Measurements from ENCODE around the gene FOXO3. TPM values are rescaled to one million over a fixed set of nuclear protein-coding genes. Genes with fewer than 3 reads are reported as not detected.
A peak's percentile ranks its signal among the peaks of the same experiment; 100 is the strongest.
"Not testable (repeated sequence)": the region's sequence is repeated elsewhere in the genome, so short reads cannot be mapped to it uniquely, and the experiment has no call there.

The FOXO3 gene
- total RNA-seq, 1 experiment from 2014 or later: 14.4 TPM

GRCh38 chr6:108682383-108683119, 121.8 kb downstream of the FOXO3 start:
- DNase-seq (ENCODE audit: low read depth): not testable (repeated sequence)

- DNase-seq (ENCODE audit: low read depth): not testable (repeated sequence)
Measured at GRCh38 chr6:108683976-108684375, 123.3 kb downstream of the FOXO3 start.

DNA sequence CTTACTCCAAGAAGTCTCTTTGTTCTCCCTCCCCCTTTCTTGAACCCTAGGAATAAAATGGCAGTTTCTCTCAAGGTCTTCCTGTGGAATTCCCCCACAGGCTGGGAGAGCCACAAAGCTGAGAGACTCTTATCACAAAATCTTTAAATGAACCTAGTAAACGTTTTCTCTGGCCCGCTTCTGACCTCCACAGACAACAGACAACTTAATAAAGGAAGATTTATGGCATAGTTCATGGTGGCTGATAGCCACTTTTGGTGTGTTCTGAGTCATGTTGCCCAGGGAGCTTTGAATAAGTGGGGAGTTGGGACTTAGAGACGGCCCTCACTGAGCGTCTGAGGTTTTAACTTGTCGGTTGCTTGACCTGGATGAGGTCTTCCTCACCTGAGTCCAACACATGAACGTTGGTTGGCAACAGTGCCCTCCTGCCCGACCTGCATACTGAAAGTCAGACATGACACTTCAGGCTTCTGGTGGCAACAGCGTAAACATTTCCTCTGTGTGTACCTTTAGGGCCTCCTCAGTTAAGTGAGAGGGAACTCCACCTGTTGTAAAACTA, 124.1 kb downstream of the FOXO3 start:
- DNase-seq (ENCODE audit: low read depth): peak; percentile 85

DNA sequence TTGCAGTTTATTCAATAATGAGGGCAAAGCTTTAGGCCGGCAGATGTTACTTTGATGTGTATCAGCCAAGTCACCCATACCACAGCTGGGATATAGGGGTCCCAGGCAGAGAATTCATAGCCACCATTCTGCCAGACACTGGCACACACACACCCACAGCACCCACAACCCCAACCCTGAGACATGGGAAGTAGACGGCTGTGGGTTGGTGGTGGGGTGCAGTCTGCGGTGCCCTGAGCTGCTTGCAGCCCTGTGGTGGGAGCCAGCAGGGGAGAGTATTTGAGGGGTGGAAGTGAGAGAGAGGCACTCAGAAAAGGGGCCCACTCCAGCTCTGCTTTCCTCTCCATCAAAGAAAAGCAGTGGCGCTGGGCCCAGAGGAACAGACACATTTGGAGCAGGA, 125.3 kb downstream of the FOXO3 start:
- no peak for DNase-seq (ENCODE audit: low read depth)

DNA sequence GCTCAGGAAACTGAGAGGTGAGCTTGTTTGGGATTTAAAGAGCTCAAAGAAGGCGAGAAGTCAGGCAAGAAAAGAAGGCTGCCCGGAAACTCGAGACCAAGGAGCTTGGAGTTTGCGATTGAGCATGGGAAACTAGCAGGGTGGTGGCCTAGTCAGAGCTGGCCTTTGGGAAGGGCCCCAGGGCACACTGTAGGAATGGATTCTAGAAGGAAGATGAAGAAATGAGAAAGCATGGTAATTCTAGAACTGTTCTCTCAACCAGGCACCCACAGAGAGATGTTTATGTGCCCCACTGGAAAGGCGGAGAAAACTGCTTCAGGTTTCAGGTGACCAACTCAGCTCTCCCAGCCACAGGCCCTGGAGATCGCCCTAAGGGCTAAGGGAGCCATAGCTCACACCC, 126.2 kb downstream of the FOXO3 start:
- DNase-seq (ENCODE audit: low read depth): no peak

- DNase-seq (ENCODE audit: low read depth): no peak
Measured at GRCh38 chr6:108687921-108688320, 127.2 kb downstream of the FOXO3 start.

DNA sequence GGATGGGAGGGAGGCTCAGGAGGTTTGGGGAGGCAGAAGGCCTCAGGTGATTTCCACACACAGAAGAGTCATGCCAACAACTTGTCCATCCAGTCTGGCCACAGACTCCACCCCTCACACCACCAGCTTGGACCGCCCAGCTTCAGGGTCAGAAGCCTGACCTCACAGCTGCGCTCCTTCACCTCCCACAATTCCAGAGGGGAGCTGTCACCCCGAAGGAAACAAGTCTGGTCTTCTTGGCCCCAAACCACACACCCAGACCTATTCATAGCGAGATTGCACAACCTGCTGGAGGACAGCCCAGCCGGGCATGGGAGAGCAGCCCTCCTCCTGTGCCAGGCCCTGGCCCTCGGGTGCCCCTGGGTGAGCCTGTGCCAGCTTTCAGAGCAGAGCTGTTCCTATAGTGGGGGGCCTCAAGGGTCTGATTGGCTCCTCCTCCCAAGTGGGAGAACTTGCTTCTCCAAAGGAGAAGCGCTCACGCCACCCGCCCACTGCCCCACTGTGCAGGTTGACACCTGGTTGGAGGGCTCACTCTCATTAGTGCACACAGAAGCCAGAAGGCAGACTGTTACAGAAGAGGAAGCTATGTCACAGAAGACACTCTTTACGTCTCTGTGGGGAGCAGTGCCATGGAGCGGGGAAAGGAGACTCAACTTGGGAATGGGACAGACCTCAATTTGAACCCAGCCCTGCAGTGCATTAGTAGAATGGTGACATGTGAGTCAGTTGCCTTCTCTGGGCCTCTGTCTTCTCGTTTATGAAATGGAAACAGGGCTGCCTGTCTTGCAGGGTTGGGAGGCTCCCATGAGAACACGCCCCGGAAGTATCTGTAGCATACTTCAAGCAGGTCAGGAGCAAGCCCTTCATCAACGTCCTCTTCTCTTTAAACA, 128.8 kb downstream of the FOXO3 start:
- peak; percentile 57 for DNase-seq (ENCODE audit: low read depth)

DNA sequence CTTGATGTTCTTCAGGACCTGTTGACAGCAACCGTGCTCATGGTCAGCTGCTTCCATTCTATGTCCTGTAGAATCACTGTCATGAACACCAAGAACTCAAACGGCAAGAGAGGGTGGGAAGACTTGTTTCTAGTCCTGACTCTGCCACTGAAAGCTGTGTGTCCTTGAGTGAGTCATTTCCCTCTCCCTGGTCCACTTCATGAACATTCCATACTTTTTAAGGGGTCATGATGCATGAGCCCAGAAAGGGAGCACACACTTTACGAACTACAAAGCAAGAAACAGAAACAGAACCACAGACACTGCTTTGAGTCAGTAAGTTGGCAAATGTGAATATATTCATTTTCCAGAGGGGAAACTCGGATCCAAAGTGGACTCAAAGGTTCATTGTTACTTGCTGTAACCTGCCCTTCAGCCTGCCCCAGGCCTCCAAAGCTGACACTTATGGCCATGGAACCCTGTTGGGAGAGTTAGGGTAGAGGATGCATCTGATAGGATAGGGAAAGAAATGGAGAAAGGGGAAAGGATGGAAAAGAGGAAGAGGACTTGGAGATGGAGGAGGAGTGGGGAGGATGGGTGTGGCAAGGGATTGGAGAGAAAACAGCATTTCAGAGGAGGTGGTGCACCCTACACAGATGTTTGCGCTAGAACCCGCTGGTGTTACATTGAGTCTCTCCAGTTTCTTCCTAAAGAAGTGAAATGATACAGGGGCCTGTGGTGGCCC, 129.8 kb downstream of the FOXO3 start:
- peak; percentile 36 for DNase-seq (ENCODE audit: low read depth)

- DNase-seq (ENCODE audit: low read depth): no peak
Measured at GRCh38 chr6:108693430-108694154, 132.9 kb downstream of the FOXO3 start.

DNA sequence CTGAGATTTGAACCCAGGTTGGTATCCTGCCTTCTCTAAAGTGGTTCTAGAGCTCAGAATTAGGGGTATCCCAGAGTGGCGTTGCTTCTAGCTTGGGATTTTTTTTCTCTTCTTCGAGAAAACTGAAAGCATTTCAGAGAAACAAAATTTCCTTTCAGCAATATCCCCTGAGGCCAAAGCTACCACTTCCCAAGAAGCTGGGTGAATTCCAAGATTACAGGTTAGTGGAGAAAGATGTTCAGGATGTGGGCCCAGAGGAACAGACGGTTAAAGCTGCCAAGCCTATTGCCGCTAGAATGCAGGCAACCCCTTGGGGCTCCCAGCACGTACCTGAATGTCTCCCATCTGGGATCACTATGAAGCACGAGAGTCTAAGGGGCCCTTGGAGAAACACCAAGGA, 134.1 kb downstream of the FOXO3 start:
- DNase-seq (ENCODE audit: low read depth): no peak

GRCh38 chr6:108697561-108698161, 136.9 kb downstream of the FOXO3 start:
- peak; percentile 32 for DNase-seq (ENCODE audit: low read depth)

DNA sequence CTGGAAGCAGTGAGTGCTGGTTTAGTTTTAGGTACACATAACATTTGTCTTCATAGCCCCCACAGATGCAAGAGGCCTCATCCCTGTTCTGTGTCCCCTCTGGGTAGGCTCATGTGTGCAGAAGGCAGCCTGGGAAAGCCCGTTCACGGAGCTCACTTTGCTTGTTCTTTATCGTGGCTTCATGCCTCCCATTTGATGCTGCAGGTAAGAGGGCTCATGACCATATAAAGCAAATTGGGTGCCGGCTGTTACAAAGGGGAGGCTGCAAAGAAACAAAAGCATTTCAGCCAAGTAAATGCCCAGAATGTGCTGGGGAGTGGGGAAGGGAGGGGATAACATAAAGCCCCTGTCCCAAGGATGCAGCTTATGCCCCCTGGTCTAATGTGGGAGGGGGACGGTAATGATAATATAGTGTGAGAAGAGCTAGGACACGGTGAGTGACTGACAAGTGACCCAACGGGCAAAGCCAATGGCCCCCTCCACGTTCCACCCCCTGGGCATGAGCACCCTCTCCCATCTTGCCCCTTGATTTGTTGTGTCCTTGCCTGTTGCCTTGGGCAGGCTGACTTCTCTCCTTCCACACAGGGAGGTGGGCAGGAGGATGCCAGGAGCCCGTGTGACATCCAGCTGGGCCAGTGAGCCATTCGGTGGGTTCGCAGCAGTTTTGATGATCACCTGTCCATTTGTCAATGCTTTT, 138.0 kb downstream of the FOXO3 start:
- DNase-seq (ENCODE audit: low read depth): no peak

DNA sequence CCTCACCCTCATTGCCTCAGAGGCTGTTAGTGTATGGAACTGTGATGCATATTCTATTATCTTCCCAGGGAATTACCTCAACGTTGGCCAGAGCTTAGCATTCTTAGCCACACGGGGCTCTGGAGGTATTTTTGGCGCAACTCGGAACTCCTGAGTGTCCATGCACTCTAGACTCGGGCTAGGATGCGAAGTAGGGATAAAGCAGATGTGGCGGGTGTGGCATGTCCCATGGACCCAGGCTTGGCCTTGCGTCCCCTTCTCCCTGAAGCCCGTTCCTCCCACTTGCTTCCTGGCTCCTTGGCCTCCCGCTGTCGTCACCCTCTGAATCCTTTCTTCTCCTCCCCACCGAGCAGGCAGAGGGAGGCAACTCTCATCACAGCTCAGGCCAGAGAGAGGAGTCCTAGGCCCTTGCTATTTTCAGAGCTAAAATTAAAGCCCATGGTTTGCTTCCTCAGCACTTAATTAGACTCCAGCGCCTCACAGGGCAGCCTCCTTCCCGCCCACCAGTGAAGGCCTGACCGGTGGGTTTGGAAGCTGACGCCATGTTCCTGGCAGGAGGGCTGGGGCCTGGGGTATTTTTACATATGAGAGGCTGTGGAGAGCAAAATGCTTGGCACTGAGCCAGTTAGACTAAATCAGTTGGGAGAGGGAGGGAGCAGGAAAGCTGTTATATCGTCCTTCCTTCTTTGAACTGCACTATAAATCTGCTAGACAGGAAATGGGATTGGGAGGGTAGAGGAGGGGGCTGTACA, 138.7 kb downstream of the FOXO3 start:
- DNase-seq (ENCODE audit: low read depth): no peak

DNA sequence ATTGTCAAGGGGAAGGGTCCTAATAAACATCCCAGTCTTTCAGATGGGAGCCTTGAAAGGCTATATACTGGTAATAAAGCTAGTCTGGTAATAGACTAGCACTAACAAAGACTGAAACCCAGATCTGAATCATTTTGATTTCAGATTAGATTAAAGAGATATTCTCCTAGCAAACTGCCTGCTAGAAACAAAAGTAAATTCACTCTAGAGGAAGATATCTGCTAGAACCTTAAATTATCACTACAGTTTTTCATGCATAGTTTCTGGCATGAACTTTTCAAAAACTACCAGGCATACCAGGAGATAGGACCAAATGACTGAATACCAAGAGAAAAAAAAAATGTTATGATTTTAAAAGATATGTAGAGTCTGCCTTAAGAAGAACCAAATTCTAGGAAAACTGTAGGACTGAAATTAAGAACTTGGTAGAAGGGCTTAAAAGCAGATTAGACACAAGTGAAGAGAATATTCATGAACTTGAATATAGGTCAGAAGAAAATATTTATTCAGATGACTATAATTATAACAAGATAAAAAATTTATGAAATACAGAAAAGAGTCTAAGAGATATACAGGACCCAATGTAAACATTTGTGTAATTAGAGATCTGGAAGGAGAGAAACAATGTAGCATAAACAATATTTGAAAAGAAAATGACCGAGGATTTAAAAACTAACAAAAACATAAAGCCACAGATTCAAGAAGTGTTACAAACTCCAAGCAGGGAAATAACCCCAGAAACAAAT, 141.6 kb downstream of the FOXO3 start:
- no peak for DNase-seq (ENCODE audit: low read depth)

- no peak for DNase-seq (ENCODE audit: low read depth)
Measured at GRCh38 chr6:108706649-108707048, 145.9 kb downstream of the FOXO3 start.

GRCh38 chr6:108707328-108707976, 146.7 kb downstream of the FOXO3 start:
- no peak for DNase-seq (ENCODE audit: low read depth)

DNA sequence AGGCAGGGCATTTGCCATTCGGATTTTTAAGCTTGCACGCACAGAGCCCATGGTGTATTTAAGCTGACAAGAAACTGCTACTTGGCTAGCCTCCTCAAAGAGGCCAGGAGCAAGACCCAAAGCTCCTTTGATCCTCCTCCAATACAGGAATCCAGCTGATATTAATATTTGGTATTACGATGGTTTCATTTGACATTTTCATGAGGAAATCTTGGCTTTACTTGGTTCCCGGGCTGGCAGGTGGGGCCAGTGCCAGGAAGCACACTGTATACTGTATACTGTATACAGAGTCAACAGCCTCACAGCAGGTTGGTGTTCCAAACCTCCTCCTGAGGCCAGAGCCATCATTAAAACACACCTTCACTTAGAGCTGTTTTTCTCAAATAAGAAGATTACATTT, 149.3 kb downstream of the FOXO3 start:
- DNase-seq (ENCODE audit: low read depth): no peak

DNA sequence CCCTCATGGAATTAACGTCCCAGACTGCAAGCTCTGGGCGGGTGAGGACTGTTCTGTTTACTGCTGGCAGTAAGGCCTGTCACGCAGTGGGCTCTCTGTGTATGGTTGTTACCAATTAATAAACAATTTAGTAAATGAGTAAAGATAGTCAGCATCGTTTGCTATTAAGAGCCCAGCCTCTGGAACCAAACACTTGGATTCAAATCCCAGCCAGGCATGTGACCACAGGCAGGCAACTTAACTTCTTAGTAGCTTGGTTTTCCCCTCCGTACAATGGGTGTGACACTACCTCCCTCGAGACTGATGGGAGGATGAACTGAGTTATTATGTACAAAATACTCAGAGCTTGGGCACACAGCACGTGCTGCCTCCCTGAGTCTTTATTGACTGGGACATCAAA, 149.8 kb downstream of the FOXO3 start:
- DNase-seq (ENCODE audit: low read depth): no peak
